Fibroblast of lung (primary cell): Measurements from ENCODE around the gene REXO5. TPM values are rescaled to one million over a fixed set of nuclear protein-coding genes. Genes with fewer than 3 reads are reported as not detected.

ENCODE experiments used
- DNase-seq, 2 donors: peaks; one replicate each; pipeline versions ENCODE4 v3.0.0 to v3.0.0-alpha.2; 2010; ENCODE audit warnings: low read depth in 2 of 2
- H2AFZ ChIP-seq: 2 replicates; pipeline ENCODE4 v1.5.1; 2012; ENCODE audit warnings: low read length, control low read depth, inconsistent platforms
- H3K27ac ChIP-seq: 2 replicates; pipeline ENCODE4 v1.5.1; 2011; ENCODE audit warnings: low read length, control low read depth; ENCODE audit not compliant: insufficient read depth
- H3K27me3 ChIP-seq: 2 replicates; pipeline ENCODE4 v1.5.1; 2011; ENCODE audit warnings: mild to moderate bottlenecking, low read length; ENCODE audit not compliant: control insufficient read depth, insufficient read depth
- H3K36me3 ChIP-seq: 2 replicates; pipeline ENCODE4 v1.5.1; 2011; ENCODE audit warnings: low read length; ENCODE audit not compliant: control insufficient read depth, insufficient read depth
- H3K4me1 ChIP-seq: 2 replicates; pipeline ENCODE4 v1.5.1; 2011; ENCODE audit warnings: low read length; ENCODE audit not compliant: control insufficient read depth, insufficient read depth; ENCODE audit errors: extremely low read depth
- H3K4me2 ChIP-seq: 2 replicates; pipeline ENCODE4 v1.5.1; 2011; ENCODE audit warnings: low read length, control low read depth; ENCODE audit not compliant: insufficient read depth; ENCODE audit errors: extremely low read depth
- H3K4me3 ChIP-seq, 4 experiments: fragments of 200-600 bp in 1 of 4; sonication (generic) in 1 of 4; replicated peaks in 1 of 4; 2 replicates each; pipeline ENCODE4 v1.5.1; 2011 to 2016; ENCODE audit warnings: low read length in 4 of 4, low read depth in 3 of 4, mild to moderate bottlenecking in 3 of 4, control low read depth in 2 of 4, inconsistent platforms in 1 of 4, mixed read lengths in 1 of 4; ENCODE audit not compliant: insufficient read depth in 1 of 4; ENCODE audit errors: control extremely low read depth in 1 of 4
- H3K79me2 ChIP-seq: 2 replicates; pipeline ENCODE4 v1.5.1; 2012; ENCODE audit warnings: mild to moderate bottlenecking, low read length, inconsistent platforms; ENCODE audit not compliant: control insufficient read depth, insufficient read depth
- H3K9ac ChIP-seq: 2 replicates; pipeline ENCODE4 v1.5.1; 2011; ENCODE audit warnings: mild to moderate bottlenecking, low read length, control low read depth; ENCODE audit not compliant: insufficient read depth
- H3K9me3 ChIP-seq: 2 replicates; pipeline ENCODE4 v1.5.1; 2012; ENCODE audit warnings: low read depth, low read length; ENCODE audit not compliant: control insufficient read depth, insufficient read depth
- H4K20me1 ChIP-seq: 2 replicates; pipeline ENCODE4 v1.5.1; 2011; ENCODE audit warnings: low read length; ENCODE audit not compliant: control insufficient read depth, insufficient read depth; ENCODE audit errors: extremely low read depth
- EZH2 ChIP-seq: IDR thresholded peaks from 2 replicates; pipeline ENCODE4 v1.5.1; 2012; ENCODE audit warnings: low read length, control low read depth, mild to moderate bottlenecking; ENCODE audit errors: missing control alignments
- polyA plus RNA-seq, 2 donors: library from polyadenylated mRNA; depleted of rRNA in 1 of 2; stranded (reverse) in 1 of 2; unstranded in 1 of 2; fragments of >200 nt; gene quantifications; 2 replicates each; pipeline ENCODE4 v1.2.1, GENCODE V29; 2011 to 2012; ENCODE audit warnings: missing spikeins in 1 of 2
- total RNA-seq: library from RNA; depleted of rRNA; stranded (reverse); fragments of >200 nt; gene quantifications from 2 replicates; pipeline ENCODE4 v1.2.1, GENCODE V29; 2014
- TF ChIP-seq, protein P1 (sequence below), 2 donors: IDR thresholded peaks in 1 of 2; conservative IDR thresholded peaks in 1 of 2; 1 replicate in 1 of 2; 2 replicates in 1 of 2; pipeline ENCODE4 v1.5.1; 2011 to 2012; ENCODE audit warnings: low read length in 2 of 2, control low read depth in 1 of 2, inconsistent platforms in 1 of 2, low read depth in 1 of 2, mild to moderate bottlenecking in 1 of 2

The REXO5 gene
- total and polyA plus RNA-seq, 2 donors (not counting 1 experiment from before 2014, with no cell fraction given) = 5.6 to 9.1 TPM

DNA sequence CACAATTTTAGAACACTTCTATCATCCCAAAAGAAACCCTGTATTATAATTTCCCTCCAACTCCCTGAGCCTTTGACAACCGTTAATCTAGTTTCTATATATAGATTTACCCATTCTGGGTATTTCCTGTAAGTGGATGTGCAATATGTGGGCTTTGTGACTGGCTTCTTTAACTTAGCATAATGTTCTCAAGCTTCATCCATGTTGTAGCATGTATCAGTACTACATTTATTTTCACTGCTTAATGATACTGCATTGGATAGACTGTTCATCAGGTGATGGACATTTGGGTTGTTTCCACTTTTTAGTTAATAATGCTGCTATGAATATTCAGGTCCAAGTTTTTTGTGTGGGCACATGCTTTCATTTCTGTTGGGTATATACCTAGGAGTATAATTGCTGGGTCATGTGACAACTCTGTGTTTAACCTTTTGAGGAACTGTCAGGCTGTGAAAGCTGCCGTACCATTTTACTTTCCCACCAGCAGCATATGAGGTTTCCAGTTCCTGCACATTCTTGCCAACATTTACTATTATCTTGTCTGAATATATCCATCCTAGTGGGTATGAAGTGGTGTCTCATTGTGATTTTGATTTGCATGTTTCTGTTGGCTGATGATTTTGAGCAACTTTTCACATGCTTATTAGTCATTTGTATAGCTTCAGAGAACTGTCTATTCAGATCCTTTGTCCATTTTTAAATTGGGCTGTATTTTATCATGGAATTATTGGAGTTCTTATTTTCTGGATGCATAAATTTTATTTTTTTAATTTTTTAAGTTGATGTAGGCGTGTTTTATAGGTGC is 16.4 kb downstream of the REXO5 start:
- Histone ChIP-seq H3K27me3 (no peaks in the 10 kb centered on the region), H3K36me3 (peaks cover 1% of the 10 kb centered on the region), H3K4me3 (no peak overlapping the region), H3K9ac (no peak overlapping the region), H4K20me1 (no peaks in the 10 kb centered on the region), H3K27ac (no peak overlapping the region), H3K9me3 (no peaks in the 10 kb centered on the region), H3K4me2 (no peak overlapping the region), H3K4me1 (no peaks in the 10 kb centered on the region), H3K79me2 (no peaks in the 10 kb centered on the region), H2AFZ (no peak overlapping the region)
- DNase-seq = no peak
- TF ChIP-seq, protein P1, sequence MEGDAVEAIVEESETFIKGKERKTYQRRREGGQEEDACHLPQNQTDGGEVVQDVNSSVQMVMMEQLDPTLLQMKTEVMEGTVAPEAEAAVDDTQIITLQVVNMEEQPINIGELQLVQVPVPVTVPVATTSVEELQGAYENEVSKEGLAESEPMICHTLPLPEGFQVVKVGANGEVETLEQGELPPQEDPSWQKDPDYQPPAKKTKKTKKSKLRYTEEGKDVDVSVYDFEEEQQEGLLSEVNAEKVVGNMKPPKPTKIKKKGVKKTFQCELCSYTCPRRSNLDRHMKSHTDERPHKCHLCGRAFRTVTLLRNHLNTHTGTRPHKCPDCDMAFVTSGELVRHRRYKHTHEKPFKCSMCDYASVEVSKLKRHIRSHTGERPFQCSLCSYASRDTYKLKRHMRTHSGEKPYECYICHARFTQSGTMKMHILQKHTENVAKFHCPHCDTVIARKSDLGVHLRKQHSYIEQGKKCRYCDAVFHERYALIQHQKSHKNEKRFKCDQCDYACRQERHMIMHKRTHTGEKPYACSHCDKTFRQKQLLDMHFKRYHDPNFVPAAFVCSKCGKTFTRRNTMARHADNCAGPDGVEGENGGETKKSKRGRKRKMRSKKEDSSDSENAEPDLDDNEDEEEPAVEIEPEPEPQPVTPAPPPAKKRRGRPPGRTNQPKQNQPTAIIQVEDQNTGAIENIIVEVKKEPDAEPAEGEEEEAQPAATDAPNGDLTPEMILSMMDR (conservative IDR thresholded peaks at IDR 0.05 in 1 of 2, IDR thresholded peaks at IDR 0.05 in 1 of 2; ENCODE audit: low read depth in 1 of 2, low read length in 2 of 2) = no peak
- no peak for TF ChIP-seq EZH2

DNA sequence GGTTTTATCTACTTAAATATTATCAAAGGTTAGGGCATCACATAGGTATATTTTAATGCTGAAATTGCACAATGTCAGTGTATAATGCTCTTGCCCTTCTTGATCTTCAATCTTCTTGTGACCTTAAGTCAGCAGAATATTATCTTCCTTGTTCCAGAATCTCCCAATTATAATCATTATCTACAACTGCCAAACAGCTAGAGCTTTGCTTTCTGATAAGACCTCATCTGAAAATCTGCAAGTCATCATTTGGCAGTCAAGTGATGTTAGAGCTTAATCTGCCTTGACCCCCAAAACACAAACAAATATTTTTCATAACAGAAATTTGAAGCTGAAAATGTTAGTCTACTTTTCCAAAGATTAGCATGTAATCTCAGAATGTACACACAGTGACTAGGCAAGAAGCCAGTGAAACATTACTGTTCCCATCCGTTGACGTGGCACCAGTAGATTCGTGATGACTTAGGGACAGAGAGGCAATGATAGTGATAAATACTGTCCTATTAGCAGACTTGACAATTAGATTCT is 19.8 kb downstream of the REXO5 start:
- DNase-seq = peak in 1 of 2 donors; percentile 33
- no peak overlapping the region for H3K27ac ChIP-seq
- H3K9me3 ChIP-seq = no peaks in the 10 kb centered on the region
- H2AFZ ChIP-seq = no peak overlapping the region
- no peaks in the 10 kb centered on the region for H4K20me1 ChIP-seq
- no peak overlapping the region for H3K4me3 ChIP-seq
- H3K4me1 ChIP-seq = no peaks in the 10 kb centered on the region
- H3K27me3 ChIP-seq = no peaks in the 10 kb centered on the region
- H3K79me2 ChIP-seq = no peaks in the 10 kb centered on the region
- H3K9ac ChIP-seq = no peak overlapping the region
- no peaks in the 10 kb centered on the region for H3K36me3 ChIP-seq
- TF ChIP-seq, protein P1 (conservative IDR thresholded peaks at IDR 0.05 in 1 of 2, IDR thresholded peaks at IDR 0.05 in 1 of 2; ENCODE audit: low read depth in 1 of 2, low read length in 2 of 2) = no peak
- no peak for TF ChIP-seq EZH2
- H3K4me2 ChIP-seq = no peak overlapping the region

DNA sequence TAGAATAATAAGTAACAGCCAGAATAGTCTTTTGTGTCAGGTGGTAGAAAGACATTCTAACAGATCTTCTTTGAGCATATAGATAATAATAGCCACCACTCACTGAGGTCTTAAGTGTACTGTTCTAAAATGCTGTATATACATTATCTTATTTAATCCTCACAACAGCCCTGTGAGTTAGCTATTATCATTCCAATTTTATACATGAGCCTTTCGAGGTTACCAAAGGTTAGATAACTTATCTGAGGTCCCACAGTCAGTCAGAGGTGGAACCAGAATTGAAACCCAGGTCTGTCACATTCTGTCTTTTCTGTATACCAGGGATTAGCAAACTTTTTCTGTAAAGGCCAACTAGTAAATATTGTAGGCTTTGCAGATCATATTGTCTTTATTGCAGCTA is 23.2 kb downstream of the REXO5 start:
- no peaks in the 10 kb centered on the region for H3K27me3 ChIP-seq
- H3K9me3 ChIP-seq = no peaks in the 10 kb centered on the region
- no peak for TF ChIP-seq EZH2
- TF ChIP-seq, protein P1 (conservative IDR thresholded peaks at IDR 0.05 in 1 of 2, IDR thresholded peaks at IDR 0.05 in 1 of 2; ENCODE audit: low read depth in 1 of 2, low read length in 2 of 2) = no peak
- H3K4me2 ChIP-seq = no peak overlapping the region
- no peak for DNase-seq
- no peaks in the 10 kb centered on the region for H3K4me1 ChIP-seq
- no peak overlapping the region for H3K4me3 ChIP-seq
- H3K36me3 ChIP-seq = no peaks in the 10 kb centered on the region
- H2AFZ ChIP-seq = no peak overlapping the region
- no peaks in the 10 kb centered on the region for H3K79me2 ChIP-seq
- H3K9ac ChIP-seq = no peak overlapping the region
- no peaks in the 10 kb centered on the region for H4K20me1 ChIP-seq
- no peak overlapping the region for H3K27ac ChIP-seq
